ENCODE measurements around the gene TMPRSS11D. TPM values are rescaled to one million over a fixed set of nuclear protein-coding genes. Genes with fewer than 3 reads are reported as not detected.

TMPRSS11D gene
- total and polyA plus RNA-seq, 11 donors: not detected

- no peak for DNase-seq
- H3K4me3 ChIP-seq: no peak overlapping the region
- ATAC-seq: no peak
- no peak overlapping the region for H3K27ac ChIP-seq
- WGBS, 4 donors: 84 to 95% (median 93%) methylated on average over 1 of the region's 1 CpG
- intact Hi-C loops (cut with DNase I): no loop called here
- H3K36me3 ChIP-seq: no peaks in the 10 kb centered on the region
- no peak for TF ChIP-seq POLR2A (IDR thresholded peaks at IDR 0.05)
- TF ChIP-seq, protein P1, sequence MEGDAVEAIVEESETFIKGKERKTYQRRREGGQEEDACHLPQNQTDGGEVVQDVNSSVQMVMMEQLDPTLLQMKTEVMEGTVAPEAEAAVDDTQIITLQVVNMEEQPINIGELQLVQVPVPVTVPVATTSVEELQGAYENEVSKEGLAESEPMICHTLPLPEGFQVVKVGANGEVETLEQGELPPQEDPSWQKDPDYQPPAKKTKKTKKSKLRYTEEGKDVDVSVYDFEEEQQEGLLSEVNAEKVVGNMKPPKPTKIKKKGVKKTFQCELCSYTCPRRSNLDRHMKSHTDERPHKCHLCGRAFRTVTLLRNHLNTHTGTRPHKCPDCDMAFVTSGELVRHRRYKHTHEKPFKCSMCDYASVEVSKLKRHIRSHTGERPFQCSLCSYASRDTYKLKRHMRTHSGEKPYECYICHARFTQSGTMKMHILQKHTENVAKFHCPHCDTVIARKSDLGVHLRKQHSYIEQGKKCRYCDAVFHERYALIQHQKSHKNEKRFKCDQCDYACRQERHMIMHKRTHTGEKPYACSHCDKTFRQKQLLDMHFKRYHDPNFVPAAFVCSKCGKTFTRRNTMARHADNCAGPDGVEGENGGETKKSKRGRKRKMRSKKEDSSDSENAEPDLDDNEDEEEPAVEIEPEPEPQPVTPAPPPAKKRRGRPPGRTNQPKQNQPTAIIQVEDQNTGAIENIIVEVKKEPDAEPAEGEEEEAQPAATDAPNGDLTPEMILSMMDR (IDR thresholded peaks at IDR 0.05): no peak
- H3K27me3 ChIP-seq: no peaks in the 10 kb centered on the region
- H3K4me1 ChIP-seq: no peaks in the 10 kb centered on the region
- H3K9me3 ChIP-seq: peaks cover 0 to 28% (median 11%) of the 10 kb centered on the region in 12 donors
These were observed 73.8 kb downstream of the TMPRSS11D start for GRCh38 chr4:67810011-67810410.

- Histone ChIP-seq H3K9me3 (peaks cover 0 to 23% (median 7%) of the 10 kb centered on the region in 12 donors), H3K4me1 (no peaks in the 10 kb centered on the region), H3K27ac (no peak overlapping the region), H3K4me3 (no peak overlapping the region), H3K27me3 (no peaks in the 10 kb centered on the region), H3K36me3 (no peaks in the 10 kb centered on the region)
- WGBS, 4 donors: 78 to 92% (median 85%) methylated on average over 2 to 7 of the region's 7 CpGs
- TF ChIP-seq, protein P1 (IDR thresholded peaks at IDR 0.05): no peak
- no peak for TF ChIP-seq POLR2A (IDR thresholded peaks at IDR 0.05)
- no peak for ATAC-seq
- DNase-seq: no peak
- intact Hi-C loops (cut with DNase I): no loop called here
These were observed 74.3 kb downstream of the TMPRSS11D start for GRCh38 chr4:67809502-67809901.

- intact Hi-C loops (cut with DNase I): no loop called here
- no peak for ATAC-seq
- H3K4me3 ChIP-seq: no peak overlapping the region
- no peaks in the 10 kb centered on the region for H3K9me3 ChIP-seq
- no peaks in the 10 kb centered on the region for H3K4me1 ChIP-seq
- TF ChIP-seq, protein P1 (IDR thresholded peaks at IDR 0.05): no peak
- TF ChIP-seq POLR2A (IDR thresholded peaks at IDR 0.05): no peak
- H3K36me3 ChIP-seq: no peaks in the 10 kb centered on the region
- no peak overlapping the region for H3K27ac ChIP-seq
- no peaks in the 10 kb centered on the region for H3K27me3 ChIP-seq
- DNase-seq: no peak
These were observed 87.0 kb downstream of the TMPRSS11D start for GRCh38 chr4:67796810-67797209.

GRCh38 chr4:67790721-67791120 is 93.1 kb downstream of the TMPRSS11D start:
- no peak for ATAC-seq
- DNase-seq: no peak
- H3K4me1 ChIP-seq: no peaks in the 10 kb centered on the region
- H3K27ac ChIP-seq: no peak overlapping the region
- H3K9me3 ChIP-seq: no peaks in the 10 kb centered on the region
- H3K4me3 ChIP-seq: no peak overlapping the region
- no peaks in the 10 kb centered on the region for H3K27me3 ChIP-seq
- TF ChIP-seq, protein P1 (IDR thresholded peaks at IDR 0.05): no peak
- TF ChIP-seq POLR2A (IDR thresholded peaks at IDR 0.05): no peak
- H3K36me3 ChIP-seq: no peaks in the 10 kb centered on the region
- intact Hi-C loops (cut with DNase I): no loop called here

Measured in heart left ventricle (tissue), 16 donors.